NCI-H146 treated with DMSO at 0.1 percent for 48 hours (cell line): Measurements from ENCODE around the gene HPCAL1.
"Not testable (repeated sequence)": the region's sequence is repeated elsewhere in the genome, so short reads cannot be mapped to it uniquely, and the experiment has no call there.

Source experiments
- DNase-seq: peaks from one replicate; lab custom pipeline; 2025; ENCODE audit not compliant: unreplicated experiment; lab: John Stamatoyannopoulos, UW

Gene HPCAL1

DNA sequence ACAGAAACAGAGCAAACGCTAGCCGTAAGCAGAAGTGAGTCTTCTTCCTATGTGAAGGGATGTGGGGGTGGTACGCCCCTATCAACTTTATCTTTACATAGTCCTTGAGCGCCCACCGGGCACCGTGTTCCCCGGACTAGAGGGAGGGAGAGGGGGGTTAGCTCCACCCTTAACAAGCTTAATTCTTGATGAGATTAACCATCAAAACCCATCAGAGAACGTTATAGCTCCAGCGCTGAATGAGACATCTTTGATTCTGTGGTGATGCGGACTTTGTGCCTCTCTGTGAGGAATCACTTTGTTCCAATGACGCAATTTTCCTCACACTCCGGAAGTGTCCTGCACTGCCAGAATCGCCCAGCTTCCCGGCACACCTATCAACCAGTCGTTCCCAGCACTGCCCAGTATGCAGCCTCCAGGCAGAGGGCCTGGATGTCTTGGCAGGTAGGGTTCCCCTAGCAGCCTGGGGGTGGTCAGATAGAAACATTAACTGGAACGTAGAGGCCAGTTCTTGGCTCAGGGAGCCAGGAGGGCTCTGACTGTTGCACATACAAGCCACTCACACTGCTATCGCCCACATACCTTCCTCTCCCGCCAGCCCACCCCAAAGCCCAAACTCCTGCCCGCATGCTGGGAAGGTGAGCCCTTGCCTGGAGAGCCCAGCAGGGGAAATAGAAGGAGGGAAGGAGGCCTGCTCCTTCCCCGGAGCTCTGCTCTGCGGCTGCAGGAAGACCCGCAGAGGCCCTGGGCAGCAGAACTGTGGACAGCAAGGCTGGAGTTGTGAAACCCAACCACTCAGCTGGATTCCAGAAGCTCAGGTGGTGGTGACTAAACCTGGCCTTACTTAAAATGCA, 147.4 kb downstream of the HPCAL1 start:
- DNase-seq = no peak

- DNase-seq = no peak
These were observed 149.1 kb downstream of the HPCAL1 start for GRCh38 chr2:10451819-10452218.

GRCh38 chr2:10452312-10452711, 149.6 kb downstream of the HPCAL1 start:
- no peak for DNase-seq

DNA sequence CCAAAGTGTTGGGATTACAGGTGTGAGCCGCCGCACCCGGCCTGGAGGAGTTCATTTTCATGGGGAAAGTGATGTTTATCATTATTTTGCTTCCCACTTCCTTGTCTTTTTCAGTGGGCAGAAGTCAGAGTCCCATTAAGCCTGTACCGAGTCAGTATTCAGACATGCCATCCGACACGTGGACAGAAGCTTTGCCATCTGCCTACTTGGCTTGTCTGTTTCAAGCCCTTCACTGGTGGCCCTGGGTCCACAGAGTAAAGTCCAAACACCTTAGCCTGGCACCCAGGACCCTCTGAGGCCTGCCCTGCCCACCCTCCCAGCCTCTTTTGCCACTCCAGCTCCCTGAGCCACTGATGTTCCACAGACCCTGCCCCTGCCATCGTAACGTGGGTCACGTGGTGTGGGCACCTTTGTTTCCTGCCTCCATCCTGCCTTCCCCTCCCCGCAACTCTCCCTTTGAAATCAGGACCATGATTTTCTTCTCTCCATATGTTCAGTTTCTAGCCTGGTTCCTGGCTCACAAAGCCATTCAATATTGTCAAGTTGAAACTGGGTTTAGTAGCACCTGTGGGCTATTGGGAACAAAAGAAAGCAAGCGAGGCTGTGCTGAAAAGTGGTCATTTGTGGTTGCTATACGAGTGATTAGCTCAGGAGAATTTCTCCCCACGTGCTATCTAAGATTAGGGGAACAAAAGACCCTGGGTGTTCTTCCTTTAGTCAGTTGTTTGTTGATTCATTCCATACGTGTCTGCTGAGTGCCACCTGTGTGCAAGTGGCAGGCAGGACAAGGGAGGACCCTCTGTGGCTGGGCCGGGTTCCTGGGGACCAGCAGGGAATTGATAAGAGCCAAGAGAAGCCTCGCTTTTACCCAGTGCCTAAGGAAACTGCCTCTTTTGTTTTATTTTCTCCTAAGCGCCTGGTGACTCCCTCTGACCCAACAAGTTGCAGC, 150.5 kb downstream of the HPCAL1 start:
- peak; percentile 66 for DNase-seq

DNA sequence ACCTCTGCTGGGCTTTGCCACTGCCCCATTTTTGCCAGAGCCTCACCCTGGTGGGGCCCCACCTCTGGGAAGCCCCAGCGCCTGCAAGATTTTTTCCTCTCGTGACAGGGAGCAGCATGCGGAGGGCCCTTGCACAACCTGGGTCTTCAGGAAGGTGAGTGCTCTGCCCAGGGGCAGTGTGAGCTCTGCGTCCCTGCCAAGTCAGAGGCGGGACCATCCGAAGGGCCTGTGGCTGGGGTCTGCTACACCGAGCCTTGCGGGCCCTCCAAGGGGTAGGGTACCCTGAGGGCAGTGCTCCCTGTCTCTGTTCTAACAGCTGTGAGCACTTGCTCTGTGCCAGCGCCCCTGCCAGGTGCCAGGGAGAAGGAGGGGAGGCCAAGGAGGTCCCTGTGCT, 151.2 kb downstream of the HPCAL1 start:
- DNase-seq = no peak

DNA sequence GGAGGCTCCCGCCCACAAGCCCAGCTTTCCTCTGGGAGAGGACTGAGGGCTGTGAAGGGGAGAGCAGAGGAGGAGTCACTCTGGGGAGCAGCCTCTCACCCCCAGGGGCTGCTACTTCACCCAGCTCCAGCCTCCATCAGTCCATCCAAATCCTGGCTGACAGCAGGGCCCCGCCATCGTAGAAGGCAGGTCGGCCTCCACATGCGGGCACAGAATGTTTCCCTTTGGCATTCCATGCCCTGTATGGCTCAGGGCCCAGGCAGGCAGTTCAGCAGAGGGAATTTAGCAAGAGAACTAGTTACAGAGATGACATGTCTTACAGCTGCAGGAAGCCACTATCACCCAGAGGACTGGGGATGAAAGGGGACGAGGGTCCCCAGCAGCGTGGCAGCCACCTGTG, 151.8 kb downstream of the HPCAL1 start:
- DNase-seq = no peak

GRCh38 chr2:10457195-10457594, 154.5 kb downstream of the HPCAL1 start:
- DNase-seq = not testable (repeated sequence)

GRCh38 chr2:10457846-10458598, 155.3 kb downstream of the HPCAL1 start:
- DNase-seq = no peak

- DNase-seq = peak; percentile 50
These were observed 157.7 kb downstream of the HPCAL1 start for GRCh38 chr2:10460366-10460796.

DNA sequence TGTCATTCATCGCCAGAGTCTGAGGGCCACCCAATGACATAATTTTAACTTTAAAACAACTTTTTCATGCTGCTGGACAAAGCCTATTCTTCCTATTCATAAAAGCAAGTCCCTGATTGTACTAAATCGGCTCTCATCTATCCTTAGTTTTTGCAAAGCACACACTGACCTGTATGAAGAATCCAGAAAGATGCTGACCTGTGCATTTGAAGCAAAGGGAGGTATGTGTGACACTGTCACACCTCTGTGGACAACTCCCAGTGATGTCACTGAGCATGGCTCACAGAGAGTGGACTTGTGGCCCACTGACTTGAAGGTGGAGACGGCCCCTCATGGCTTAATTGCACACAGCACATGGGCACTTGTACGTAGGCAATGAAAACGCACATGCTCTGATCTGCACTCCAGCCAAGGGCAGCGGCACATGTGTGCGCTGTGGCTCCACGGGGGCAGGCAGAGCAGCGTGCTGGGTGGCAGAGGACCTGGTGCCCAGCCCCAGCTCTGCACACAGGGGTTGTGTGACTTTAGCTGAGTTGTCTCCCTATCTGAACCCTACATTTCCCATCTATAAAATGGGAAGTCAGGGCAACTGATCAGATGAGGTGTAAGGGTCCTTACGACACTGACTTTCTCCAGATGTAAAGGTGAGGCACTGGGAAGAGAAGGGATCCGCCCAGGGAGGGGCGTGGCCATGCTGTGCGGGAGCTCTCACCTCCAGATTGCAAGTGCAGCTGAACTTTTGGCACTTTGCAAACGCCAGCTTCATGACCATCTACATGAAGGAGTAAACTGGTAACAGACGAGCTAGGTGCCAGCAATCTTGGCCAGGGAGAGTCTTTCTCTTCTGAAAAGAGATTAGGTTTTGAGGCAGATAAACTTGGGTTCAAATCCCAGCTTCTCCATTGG, 159.7 kb downstream of the HPCAL1 start:
- no peak for DNase-seq

DNA sequence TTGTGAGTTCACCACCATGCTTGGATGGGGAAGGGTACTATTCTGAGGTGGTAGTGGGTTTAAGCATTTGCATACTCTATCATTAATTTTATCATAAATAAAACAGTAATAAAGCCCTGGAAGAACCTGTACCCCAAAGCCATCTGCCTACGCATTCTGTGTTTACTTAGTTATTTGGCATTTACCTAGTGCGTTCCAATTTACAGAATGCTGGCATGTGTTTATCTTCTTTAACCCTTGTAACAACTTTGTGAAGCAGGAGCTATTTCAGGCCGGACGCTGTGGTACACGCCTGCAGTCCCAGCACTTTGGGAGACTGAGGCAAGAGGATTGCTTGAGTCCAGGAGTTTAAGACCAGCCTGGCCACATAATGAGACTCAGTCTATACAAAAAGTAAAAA, 163.2 kb downstream of the HPCAL1 start:
- no peak for DNase-seq

DNA sequence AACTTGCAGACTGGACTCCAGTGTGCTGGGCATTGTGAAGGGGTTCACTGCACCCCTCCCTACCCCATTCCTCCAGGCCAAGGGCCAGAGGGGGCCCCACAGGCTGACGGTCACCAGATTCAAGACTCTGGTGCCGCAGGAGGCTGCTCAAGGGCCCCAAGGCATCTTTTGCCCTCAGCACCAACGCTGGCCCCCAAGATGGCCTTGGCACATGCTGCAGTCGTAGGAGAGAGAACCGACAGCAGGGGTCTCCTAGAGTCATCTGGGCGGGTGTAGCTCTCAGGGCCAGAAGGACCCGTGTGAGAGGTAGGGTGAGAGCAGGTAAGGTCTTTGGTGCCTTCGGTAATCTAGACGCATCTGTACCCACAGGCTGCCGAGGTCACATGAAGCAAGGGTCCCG, 164.1 kb downstream of the HPCAL1 start:
- DNase-seq = no peak

GRCh38 chr2:10467401-10467800, 164.7 kb downstream of the HPCAL1 start:
- DNase-seq = no peak

- no peak for DNase-seq
These were observed 166.6 kb downstream of the HPCAL1 start for GRCh38 chr2:10469301-10469700.

GRCh38 chr2:10469955-10470608, 167.4 kb downstream of the HPCAL1 start:
- DNase-seq = no peak

DNA sequence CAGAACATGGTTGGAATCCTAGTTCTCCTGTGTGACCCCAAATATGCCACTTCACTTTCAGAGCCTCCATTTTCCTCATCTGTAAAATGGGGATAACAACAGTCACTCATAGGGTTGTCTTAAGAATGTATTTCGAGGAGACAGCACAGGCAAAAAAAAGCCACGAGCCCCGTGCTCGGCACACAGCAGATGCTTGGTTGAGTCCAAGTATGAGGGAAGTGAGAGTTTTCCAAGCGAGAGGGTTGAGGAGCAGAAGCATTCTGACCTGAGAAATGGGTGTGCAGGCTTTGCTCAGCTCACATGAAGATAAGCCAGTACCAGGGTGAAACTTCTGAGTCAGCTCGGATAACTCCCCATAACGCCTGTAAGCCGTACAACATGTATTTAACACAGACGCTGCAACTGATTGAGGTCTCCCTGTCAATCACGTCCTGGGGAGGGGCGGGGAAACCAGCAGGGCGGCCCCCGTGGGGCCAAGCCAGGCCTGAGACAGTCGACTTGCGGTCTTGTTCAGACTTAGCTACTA, 168.4 kb downstream of the HPCAL1 start:
- DNase-seq = no peak

DNA sequence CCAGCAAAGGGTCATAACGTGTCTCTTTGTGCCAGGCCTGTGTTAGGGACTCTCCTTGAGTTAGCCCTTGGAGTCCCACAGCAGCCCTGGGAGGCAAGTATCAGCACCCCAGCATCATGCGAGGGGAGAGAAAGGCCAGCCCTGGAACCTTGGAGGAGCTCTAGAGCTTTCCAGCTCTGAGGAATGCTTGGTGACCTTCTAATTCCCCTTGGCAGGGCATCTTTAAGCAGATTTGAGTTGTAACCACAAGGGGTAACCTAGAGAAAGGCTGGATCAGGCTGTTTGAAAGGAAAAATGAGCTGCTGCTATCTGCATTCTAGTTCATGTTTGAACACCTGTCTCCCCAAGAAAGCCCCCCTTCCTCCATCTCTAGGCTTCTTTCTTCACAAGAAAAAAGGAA, 169.3 kb downstream of the HPCAL1 start:
- DNase-seq = peak; percentile 26

GRCh38 chr2:10473121-10473756, 170.5 kb downstream of the HPCAL1 start:
- DNase-seq = no peak

DNA sequence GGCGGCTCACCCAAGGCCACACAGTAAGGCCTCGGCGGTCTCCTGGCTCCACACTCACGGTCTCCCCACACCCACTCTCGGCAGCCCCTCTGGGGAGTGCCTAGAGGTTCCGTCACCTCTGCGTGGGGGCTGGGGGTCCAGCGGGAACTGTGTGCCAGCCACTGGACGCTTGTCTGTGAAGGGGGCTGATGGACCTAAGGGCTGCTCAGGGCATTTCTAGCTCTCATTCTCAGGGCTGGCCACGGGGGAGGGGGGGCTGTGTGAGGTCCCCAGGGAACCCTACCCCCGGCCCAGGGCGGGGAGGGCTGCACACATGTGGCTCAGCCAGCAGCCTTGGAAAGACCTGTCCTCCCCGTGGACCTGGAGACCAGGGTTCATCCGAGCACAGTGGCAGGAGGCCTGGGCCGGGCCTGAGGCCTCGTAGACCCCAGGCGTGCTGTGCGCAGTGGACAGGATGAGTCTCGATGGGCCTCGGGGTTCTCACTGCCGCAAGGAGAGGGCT, 172.6 kb downstream of the HPCAL1 start:
- no peak for DNase-seq
